HepG2 (cell line): ENCODE data around the gene BCAS3. TPM values are rescaled to one million over a fixed set of nuclear protein-coding genes. Genes with fewer than 3 reads are reported as not detected.

Experiments
- ATAC-seq: fragments of 200-7000 bp; cut with Tn5 transposase; 3 replicates; pipeline ENCODE4 v1.9.1; 2020; ENCODE audit warnings: mild to moderate bottlenecking, moderate library complexity
- BruUV-seq: library from RNA; stranded (reverse); fragments of 400-500 nt; replicated peaks from 2 replicates; lab custom pipeline; 2021; lab: Mats Ljungman, UMichigan
- CTCF ChIA-PET: fragments of 300-600 bp; formaldehyde crosslinking; extraction: SDS; loops from one replicate; lab custom pipeline; 2021; ENCODE audit warnings: low total read pairs, inconsistent platforms, low intra/inter-chr PET ratio; lab: Yijun Ruan, JAX
- POLR2A ChIA-PET: fragments of 350-600 bp; sonication (Branson Sonifier 250); formaldehyde crosslinking; loops from one replicate; lab custom pipeline; 2020; ENCODE audit warnings: antibody characterized with exemption, inconsistent platforms; lab: Yijun Ruan, JAX
- DNase-seq: peaks from one replicate; pipeline ENCODE4 v3.0.0-alpha.2; 2015; ENCODE audit warnings: low spot score
- FAIRE-seq: peaks from 3 replicates; lab custom pipeline; 2011; peaks lifted over from hg19 to GRCh38; lab: Jason Lieb, UNC
- H2AFZ ChIP-seq: one replicate; pipeline ENCODE4 v1.6.1; 2011; ENCODE audit warnings: low read length, inconsistent platforms
- H3K27ac ChIP-seq: fragments of 300-600 bp; 3 replicates; pipeline ENCODE4 v1.8.0; 2011; ENCODE audit warnings: mixed run types, mild to moderate bottlenecking, mixed read lengths, low read length, inconsistent platforms; ENCODE audit not compliant: insufficient read depth; ENCODE audit errors: extremely low read length
- H3K27me3 ChIP-seq, 2 experiments: fragments of 200-600 bp in 1 of 2; 2 replicates in 1 of 2; 3 replicates in 1 of 2; pipeline versions ENCODE4 v1.6.0 to v1.8.0; 2011; ENCODE audit warnings: low read length in 2 of 2, mild to moderate bottlenecking in 2 of 2, moderate library complexity in 2 of 2, inconsistent platforms in 1 of 2; ENCODE audit not compliant: insufficient read depth in 2 of 2, control insufficient read depth in 1 of 2
- H3K36me3 ChIP-seq, 2 experiments: fragments of 200-600 bp in 1 of 2; replicated peaks in 1 of 2; 2 replicates in 1 of 2; 3 replicates in 1 of 2; pipeline versions ENCODE4 v1.5.1 to v1.8.0; 2011; ENCODE audit warnings: low read length in 2 of 2, inconsistent platforms in 1 of 2; ENCODE audit not compliant: insufficient read depth in 2 of 2, control insufficient read depth in 1 of 2
- H3K4me1 ChIP-seq: 2 replicates; pipeline ENCODE4 v1.5.1; 2012; ENCODE audit warnings: low read length, inconsistent platforms; ENCODE audit not compliant: insufficient read depth
- H3K4me2 ChIP-seq: 2 replicates; pipeline ENCODE4 v1.6.0; 2011; ENCODE audit warnings: low read depth, low read length, inconsistent platforms
- H3K4me3 ChIP-seq, 3 experiments: fragments of 200-600 bp in 1 of 3; sonication (generic), shearing (Covaris generic) in 1 of 3; replicated peaks in 1 of 3; 2 replicates each; pipeline ENCODE4 v1.5.1; 2011 to 2016; ENCODE audit warnings: low read length in 3 of 3, inconsistent platforms in 2 of 3, low read depth in 2 of 3, mild to moderate bottlenecking in 2 of 3, control low read depth in 1 of 3, mixed read lengths in 1 of 3; ENCODE audit not compliant: insufficient read depth in 1 of 3
- H3K79me2 ChIP-seq: one replicate; pipeline ENCODE4 v1.6.1; 2011; ENCODE audit warnings: low read length, inconsistent platforms; ENCODE audit not compliant: insufficient read depth
- H3K9ac ChIP-seq: 2 replicates; pipeline ENCODE4 v1.6.0; 2011; ENCODE audit warnings: mild to moderate bottlenecking, low read depth, low read length, inconsistent platforms; ENCODE audit not compliant: insufficient read depth
- H3K9me3 ChIP-seq: 2 replicates; pipeline ENCODE4 v1.5.1; 2012; ENCODE audit warnings: mild to moderate bottlenecking, low read length
- H4K20me1 ChIP-seq: 2 replicates; pipeline ENCODE4 v1.6.0; 2011; ENCODE audit warnings: inconsistent platforms, mild to moderate bottlenecking, low read length, moderate library complexity; ENCODE audit not compliant: insufficient read depth
- CBX2 ChIP-seq, 2 experiments: fragments of 200-600 bp in 1 of 2; sonication (generic); formaldehyde crosslinking in 1 of 2; IDR thresholded peaks; 2 replicates each; pipeline versions ENCODE4 v1.7.0 to v1.8.1; 2018 to 2022; ENCODE audit warnings: low read depth in 2 of 2, low read length in 1 of 2, mild to moderate bottlenecking in 1 of 2, missing genetic modification reagents in 1 of 2
- MEF2D ChIP-seq: sonication (generic); formaldehyde crosslinking; IDR thresholded peaks from 2 replicates; pipeline ENCODE4 v1.5.1; 2020; ENCODE audit warnings: mild to moderate bottlenecking, missing genetic modification reagents
- SMARCC2 ChIP-seq: fragments of 450-650 bp; IDR thresholded peaks from 2 replicates; pipeline ENCODE4 v1.6.1; 2017; ENCODE audit warnings: antibody characterized with exemption, mild to moderate bottlenecking
- STAT5B ChIP-seq: sonication (generic); formaldehyde crosslinking; IDR thresholded peaks from 2 replicates; pipeline ENCODE4 v1.4.0; 2020; ENCODE audit warnings: missing genetic modification reagents
- ZKSCAN8 ChIP-seq: IDR thresholded peaks from 2 replicates; pipeline ENCODE4 v1.6.1; 2016; ENCODE audit warnings: borderline replicate concordance, missing genetic modification reagents, missing compliant biosample characterization
- ZMYM4 ChIP-seq: sonication (generic); formaldehyde crosslinking; IDR thresholded peaks from 2 replicates; pipeline ENCODE4 v1.8.1; 2023; ENCODE audit warnings: mild to moderate bottlenecking, missing genetic modification reagents
- ZNF292 ChIP-seq: sonication (generic); formaldehyde crosslinking; IDR thresholded peaks from 2 replicates; pipeline ENCODE4 v1.8.1; 2022; ENCODE audit warnings: mild to moderate bottlenecking, low read depth, missing genetic modification reagents, borderline replicate concordance
- ZNF33B ChIP-seq: sonication (generic); formaldehyde crosslinking; IDR thresholded peaks from 2 replicates; pipeline ENCODE4 v1.5.1; 2020; ENCODE audit warnings: mild to moderate bottlenecking, missing genetic modification reagents
- ZNF678 ChIP-seq: sonication (generic); formaldehyde crosslinking; IDR thresholded peaks from 2 replicates; pipeline ENCODE4 v1.4.0; 2020; ENCODE audit warnings: mild to moderate bottlenecking, missing genetic modification reagents
- WGBS: methylation state at CpG from one replicate; pipeline ENCODE4 v1.1.6; 2017; ENCODE audit warnings: low lambda C conversion rate; 5-methylcytosine and 5-hydroxymethylcytosine counted together
- in situ Hi-C: cut with HindIII; loops from 2 replicates; pipeline ENCODE4 v1.10.0; 2017; ENCODE audit warnings: low pct_unique_long_range_greater_than_20kb; ENCODE audit not compliant: extremely low pct_ligation_motif_present
- intact Hi-C: fragments of 100-400 bp; cut with micrococcal nuclease; formaldehyde crosslinking; loops from one replicate; pipeline ENCODE4 v1.10.0; 2022; ENCODE audit not compliant: unreplicated experiment
- polyA plus RNA-seq, 8 experiments: library from polyadenylated mRNA; depleted of rRNA in 3 of 8; stranded (reverse) in 7 of 8; unstranded in 1 of 8; fragments of >200 nt; fragmentation: Illumina TruSeq in 4 of 8; extraction: Trizol in 4 of 8; gene quantifications; 2 replicates each; pipeline versions ENCODE4 v1.2.1 to v1.2.3, GENCODE V29; 2011 to 2016; ENCODE audit warnings: low read depth in 4 of 8, missing spikeins in 1 of 8, mixed read lengths in 1 of 8; ENCODE audit not compliant: insufficient read depth in 1 of 8
- total RNA-seq, 5 experiments: library from RNA; depleted of rRNA; stranded (reverse); fragments of >200 nt; fragmentation: Illumina TruSeq; extraction: Trizol; gene quantifications; 2 replicates each; pipeline ENCODE4 v1.2.3, GENCODE V29; 2016; ENCODE audit warnings: low read depth in 1 of 5
- TF ChIP-seq, protein P1 (sequence below): sonication (generic); formaldehyde crosslinking; IDR thresholded peaks from 2 replicates; pipeline ENCODE4 v1.9.0; 2022; ENCODE audit warnings: low read depth, missing genetic modification reagents
- TF ChIP-seq, protein P2 (sequence below): sonication (generic); formaldehyde crosslinking; IDR thresholded peaks from 2 replicates; pipeline ENCODE4 v1.5.0; 2020; ENCODE audit warnings: mild to moderate bottlenecking, low read depth, missing genetic modification reagents, borderline replicate concordance
- TF ChIP-seq, protein P3 (sequence below): sonication (generic); formaldehyde crosslinking; IDR thresholded peaks from 2 replicates; pipeline ENCODE4 v1.4.0; 2020; ENCODE audit warnings: mild to moderate bottlenecking, low read depth, missing genetic modification reagents
- TF ChIP-seq, protein P4 (sequence below): sonication (generic); formaldehyde crosslinking; IDR thresholded peaks from 2 replicates; pipeline ENCODE4 v1.5.1; 2020; ENCODE audit warnings: mild to moderate bottlenecking, missing genetic modification reagents, moderate library complexity
- TF ChIP-seq, protein P5 (sequence below): sonication (generic); formaldehyde crosslinking; IDR thresholded peaks from 2 replicates; pipeline ENCODE4 v1.4.0; 2020; ENCODE audit warnings: mild to moderate bottlenecking, missing genetic modification reagents

Gene BCAS3
- total and polyA plus RNA-seq, 2 of the 13 experiments (the other 11 are each of a cell fraction or from before 2014, with no cell fraction given): 10.7 to 11.2 TPM

DNA sequence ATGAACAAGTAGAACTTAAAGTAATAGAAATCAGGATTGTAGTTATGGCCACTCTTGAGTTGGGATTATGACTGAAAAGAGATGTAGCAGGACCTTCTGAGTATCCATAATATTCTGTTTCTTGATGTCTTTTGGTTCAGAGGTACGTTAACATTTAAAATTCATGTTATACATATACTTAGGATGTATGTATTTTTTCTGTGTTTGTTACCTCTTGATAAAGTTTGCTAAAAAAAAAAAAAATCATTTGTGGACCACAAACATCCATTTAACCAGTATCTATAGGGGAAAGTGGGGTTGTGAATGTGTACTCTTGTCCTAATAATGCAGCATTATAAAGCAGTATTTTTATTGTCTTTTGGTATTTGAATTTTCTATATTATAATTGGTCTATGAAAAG lies 65.6 kb downstream of the BCAS3 start:
- intact Hi-C loops (no loop called here), in situ Hi-C loops (no loop called here)
- no peaks in the 10 kb centered on the region for H3K27me3 ChIP-seq
- H3K4me3 ChIP-seq: no peak overlapping the region
- H3K27ac ChIP-seq: no peak overlapping the region
- WGBS: 84% methylated on average over 1 of the region's 1 CpG
- BruUV-seq: no TSS peak
- no peak overlapping the region for H3K9ac ChIP-seq
- H4K20me1 ChIP-seq: no peaks in the 10 kb centered on the region
- FAIRE-seq (no peak), ATAC-seq (no peak), DNase-seq (no peak)
- no peak overlapping the region for H2AFZ ChIP-seq
- TF ChIP-seq CBX2 (IDR thresholded peaks at IDR 0.05; ENCODE audit: low read depth, low read length): no peak
- TF ChIP-seq CBX2 (CRISPR knock-in tag; IDR thresholded peaks at IDR 0.05; ENCODE audit: low read depth): no peak
- no peak for TF ChIP-seq SMARCC2
- TF ChIP-seq MEF2D: no peak
- no peaks in the 10 kb centered on the region for H3K79me2 ChIP-seq
- H3K36me3 ChIP-seq: no peaks in the 10 kb centered on the region
- CTCF ChIA-PET: no interaction called here
- no peaks in the 10 kb centered on the region for H3K4me1 ChIP-seq
- H3K4me2 ChIP-seq: no peak overlapping the region
- no peaks in the 10 kb centered on the region for H3K9me3 ChIP-seq
- POLR2A ChIA-PET: no interaction called here

DNA sequence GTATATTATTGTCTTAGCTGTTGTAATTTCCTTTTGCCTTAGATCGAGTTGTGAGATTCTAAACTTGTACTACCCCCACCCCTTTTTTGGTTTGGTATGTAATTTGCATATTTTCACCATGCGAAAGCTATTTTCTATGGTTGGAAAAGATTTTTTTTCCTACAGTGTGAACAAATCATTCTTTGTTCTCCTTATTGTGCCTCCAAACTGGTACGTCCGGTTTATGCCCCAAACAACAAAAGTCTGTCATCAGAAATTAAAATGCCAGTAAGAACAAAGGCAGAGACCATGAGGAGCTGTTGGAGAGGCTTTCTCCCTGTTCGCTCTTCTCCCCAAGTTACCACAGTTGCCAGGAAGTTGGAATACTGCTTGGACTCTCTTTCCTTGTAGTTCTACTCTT lies 66.1 kb downstream of the BCAS3 start:
- no peak for FAIRE-seq
- Histone ChIP-seq H3K27ac (no peak overlapping the region), H3K79me2 (no peaks in the 10 kb centered on the region), H4K20me1 (no peaks in the 10 kb centered on the region), H3K4me3 (no peak overlapping the region), H3K9me3 (no peaks in the 10 kb centered on the region), H3K4me1 (no peaks in the 10 kb centered on the region), H3K27me3 (no peaks in the 10 kb centered on the region), H3K36me3 (no peaks in the 10 kb centered on the region), H2AFZ (no peak overlapping the region), H3K9ac (no peak overlapping the region), H3K4me2 (no peak overlapping the region)
- WGBS: 73% methylated on average over 5 of the region's 5 CpGs
- no TSS peak for BruUV-seq
- in situ Hi-C loops: no loop called here
- ATAC-seq: no peak
- CTCF ChIA-PET: no interaction called here
- POLR2A ChIA-PET: no interaction called here
- DNase-seq: no peak
- intact Hi-C loops: no loop called here
- no peak for TF ChIP-seq ZNF33B (CRISPR knock-in tag)
- TF ChIP-seq, protein P1, sequence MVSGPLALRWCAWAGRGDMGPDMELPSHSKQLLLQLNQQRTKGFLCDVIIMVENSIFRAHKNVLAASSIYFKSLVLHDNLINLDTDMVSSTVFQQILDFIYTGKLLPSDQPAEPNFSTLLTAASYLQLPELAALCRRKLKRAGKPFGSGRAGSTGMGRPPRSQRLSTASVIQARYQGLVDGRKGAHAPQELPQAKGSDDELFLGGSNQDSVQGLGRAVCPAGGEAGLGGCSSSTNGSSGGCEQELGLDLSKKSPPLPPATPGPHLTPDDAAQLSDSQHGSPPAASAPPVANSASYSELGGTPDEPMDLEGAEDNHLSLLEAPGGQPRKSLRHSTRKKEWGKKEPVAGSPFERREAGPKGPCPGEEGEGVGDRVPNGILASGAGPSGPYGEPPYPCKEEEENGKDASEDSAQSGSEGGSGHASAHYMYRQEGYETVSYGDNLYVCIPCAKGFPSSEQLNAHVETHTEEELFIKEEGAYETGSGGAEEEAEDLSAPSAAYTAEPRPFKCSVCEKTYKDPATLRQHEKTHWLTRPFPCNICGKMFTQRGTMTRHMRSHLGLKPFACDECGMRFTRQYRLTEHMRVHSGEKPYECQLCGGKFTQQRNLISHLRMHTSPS: no peak
- no peak for TF ChIP-seq ZKSCAN8 (CRISPR knock-in tag)
- TF ChIP-seq, protein P2, sequence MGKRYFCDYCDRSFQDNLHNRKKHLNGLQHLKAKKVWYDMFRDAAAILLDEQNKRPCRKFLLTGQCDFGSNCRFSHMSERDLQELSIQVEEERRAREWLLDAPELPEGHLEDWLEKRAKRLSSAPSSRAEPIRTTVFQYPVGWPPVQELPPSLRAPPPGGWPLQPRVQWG (CRISPR knock-in tag): no peak
- no peak for TF ChIP-seq ZNF292 (CRISPR knock-in tag)
- TF ChIP-seq ZNF678 (CRISPR knock-in tag): no peak
- TF ChIP-seq, protein P3, sequence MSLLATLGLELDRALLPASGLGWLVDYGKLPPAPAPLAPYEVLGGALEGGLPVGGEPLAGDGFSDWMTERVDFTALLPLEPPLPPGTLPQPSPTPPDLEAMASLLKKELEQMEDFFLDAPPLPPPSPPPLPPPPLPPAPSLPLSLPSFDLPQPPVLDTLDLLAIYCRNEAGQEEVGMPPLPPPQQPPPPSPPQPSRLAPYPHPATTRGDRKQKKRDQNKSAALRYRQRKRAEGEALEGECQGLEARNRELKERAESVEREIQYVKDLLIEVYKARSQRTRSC (CRISPR knock-in tag): no peak
- TF ChIP-seq ZMYM4 (CRISPR knock-in tag): no peak
- no peak for TF ChIP-seq STAT5B (CRISPR knock-in tag)
- TF ChIP-seq, protein P4, sequence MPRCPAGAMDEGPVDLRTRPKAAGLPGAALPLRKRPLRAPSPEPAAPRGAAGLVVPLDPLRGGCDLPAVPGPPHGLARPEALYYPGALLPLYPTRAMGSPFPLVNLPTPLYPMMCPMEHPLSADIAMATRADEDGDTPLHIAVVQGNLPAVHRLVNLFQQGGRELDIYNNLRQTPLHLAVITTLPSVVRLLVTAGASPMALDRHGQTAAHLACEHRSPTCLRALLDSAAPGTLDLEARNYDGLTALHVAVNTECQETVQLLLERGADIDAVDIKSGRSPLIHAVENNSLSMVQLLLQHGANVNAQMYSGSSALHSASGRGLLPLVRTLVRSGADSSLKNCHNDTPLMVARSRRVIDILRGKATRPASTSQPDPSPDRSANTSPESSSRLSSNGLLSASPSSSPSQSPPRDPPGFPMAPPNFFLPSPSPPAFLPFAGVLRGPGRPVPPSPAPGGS (CRISPR knock-in tag): no peak
- TF ChIP-seq, protein P5, sequence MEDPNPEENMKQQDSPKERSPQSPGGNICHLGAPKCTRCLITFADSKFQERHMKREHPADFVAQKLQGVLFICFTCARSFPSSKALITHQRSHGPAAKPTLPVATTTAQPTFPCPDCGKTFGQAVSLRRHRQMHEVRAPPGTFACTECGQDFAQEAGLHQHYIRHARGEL (CRISPR knock-in tag): no peak
